Endothelial cell of umbilical vein (primary cell): ENCODE measurements around the gene CYFIP2. TPM values are rescaled to one million over a fixed set of nuclear protein-coding genes. Genes with fewer than 3 reads are reported as not detected.

Experiments used
- BruUV-seq: library from RNA; stranded (reverse); fragments of 400-500 nt; replicated peaks from 2 replicates; lab custom pipeline; 2021; lab: Mats Ljungman, UMichigan
- CTCF ChIA-PET: fragments of 300-600, 350-600 bp; sonication (Branson Sonifier 250); formaldehyde crosslinking; loops from one replicate; lab custom pipeline; 2021; ENCODE audit warnings: antibody characterized with exemption, inconsistent platforms; lab: Charles Lee
- POLR2A ChIA-PET: fragments of 300-600, 350-600 bp; sonication (Branson Sonifier 250); formaldehyde crosslinking; loops from one replicate; lab custom pipeline; 2021; ENCODE audit warnings: antibody characterized with exemption, inconsistent platforms; lab: Charles Lee
- DNase-seq: peaks from one replicate; pipeline ENCODE4 v3.0.0-alpha.2; 2011; ENCODE audit warnings: low read depth, low spot score
- FAIRE-seq: peaks from 2 replicates; lab custom pipeline; 2011; peaks lifted over from hg19 to GRCh38; lab: Jason Lieb, UNC
- H2AFZ ChIP-seq: 2 replicates; pipeline ENCODE4 v1.6.0; 2012; ENCODE audit warnings: low read depth, low read length, control low read depth, inconsistent platforms
- H3K27ac ChIP-seq: 2 replicates; pipeline ENCODE4 v1.5.1; 2011; ENCODE audit warnings: low read depth, mild to moderate bottlenecking, control low read depth, low read length, moderate library complexity; ENCODE audit not compliant: insufficient read depth
- H3K27me3 ChIP-seq, 2 experiments: 2 replicates each; pipeline versions ENCODE4 v1.6.0 to v1.6.1; 2011; ENCODE audit warnings: low read length in 2 of 2, mixed read lengths in 1 of 2; ENCODE audit not compliant: control insufficient read depth in 2 of 2, insufficient read depth in 2 of 2
- H3K36me3 ChIP-seq, 2 experiments: 2 replicates in 1 of 2; 3 replicates in 1 of 2; pipeline ENCODE4 v1.5.1; 2011; ENCODE audit warnings: low read length in 2 of 2, mild to moderate bottlenecking in 1 of 2, moderate library complexity in 1 of 2; ENCODE audit not compliant: control insufficient read depth in 2 of 2, insufficient read depth in 2 of 2; ENCODE audit errors: extremely low read depth in 1 of 2
- H3K4me1 ChIP-seq: 3 replicates; pipeline ENCODE4 v1.5.1; 2011; ENCODE audit warnings: mild to moderate bottlenecking, low read length; ENCODE audit not compliant: control insufficient read depth, insufficient read depth; ENCODE audit errors: extremely low read depth
- H3K4me2 ChIP-seq: 2 replicates; pipeline ENCODE4 v1.6.1; 2011; ENCODE audit warnings: low read length, control low read depth, mixed read lengths; ENCODE audit not compliant: insufficient read depth
- H3K4me3 ChIP-seq, 3 experiments: fragments of 200-600 bp in 1 of 3; sonication (generic), shearing (Covaris generic) in 1 of 3; replicated peaks in 1 of 3; 2 replicates each; pipeline ENCODE4 v1.5.1; 2011 to 2016; ENCODE audit warnings: control low read depth in 3 of 3, low read length in 3 of 3, mild to moderate bottlenecking in 2 of 3, inconsistent platforms in 1 of 3, low read depth in 1 of 3, moderate library complexity in 1 of 3; ENCODE audit not compliant: insufficient read depth in 1 of 3
- H3K79me2 ChIP-seq: 2 replicates; pipeline ENCODE4 v1.6.0; 2012; ENCODE audit warnings: low read length, inconsistent platforms; ENCODE audit not compliant: control insufficient read depth, insufficient read depth
- H3K9ac ChIP-seq: replicated peaks from 2 replicates; pipeline ENCODE3; 2011; ENCODE audit warnings: low read length, control low read depth; ENCODE audit not compliant: insufficient read depth; ENCODE audit errors: extremely low read depth
- H3K9me1 ChIP-seq: replicated peaks from 3 replicates; pipeline ENCODE4 v1.6.0; 2011; ENCODE audit warnings: mild to moderate bottlenecking, low read length; ENCODE audit not compliant: control insufficient read depth, insufficient read depth; ENCODE audit errors: extremely low read depth
- H3K9me3 ChIP-seq: replicated peaks from 2 replicates; pipeline ENCODE4 v1.5.1; 2012; ENCODE audit warnings: low read length, inconsistent platforms; ENCODE audit not compliant: control insufficient read depth, insufficient read depth
- H4K20me1 ChIP-seq: replicated peaks from 2 replicates; pipeline ENCODE3; 2011; ENCODE audit warnings: mild to moderate bottlenecking, low read length; ENCODE audit not compliant: control insufficient read depth, insufficient read depth; ENCODE audit errors: extremely low read depth
- EZH2 ChIP-seq: IDR thresholded peaks from 2 replicates; pipeline ENCODE4 v1.6.1; 2012; ENCODE audit warnings: borderline replicate concordance, low read depth, mild to moderate bottlenecking, moderate library complexity, low read length, inconsistent platforms; ENCODE audit not compliant: severe bottlenecking
- FOS ChIP-seq: IDR thresholded peaks from 2 replicates; pipeline ENCODE4 v1.6.1; 2011; ENCODE audit warnings: mild to moderate bottlenecking, low read length, moderate library complexity, borderline replicate concordance; ENCODE audit not compliant: insufficient read depth
- GATA2 ChIP-seq: IDR thresholded peaks from 2 replicates; pipeline ENCODE4 v1.7.0; 2011; ENCODE audit warnings: low read depth, mild to moderate bottlenecking, moderate library complexity, mixed read lengths, low read length; ENCODE audit not compliant: insufficient read length, insufficient read depth
- JUN ChIP-seq: IDR thresholded peaks from 2 replicates; pipeline ENCODE4 v1.6.1; 2011; ENCODE audit warnings: borderline replicate concordance, low read depth; ENCODE audit not compliant: insufficient read length, insufficient read depth
- MYC ChIP-seq: IDR thresholded peaks from one replicate; pipeline ENCODE4 v1.6.1; 2011; ENCODE audit warnings: mild to moderate bottlenecking, low read depth, low read length
- POLR2A ChIP-seq: IDR thresholded peaks from 2 replicates; pipeline ENCODE4 v1.6.1; 2012; ENCODE audit warnings: low read depth, mild to moderate bottlenecking, control low read depth, low read length
- POLR2AphosphoS5 ChIP-seq: IDR thresholded peaks from 2 replicates; pipeline ENCODE4 v1.6.1; 2012; ENCODE audit warnings: low read depth, mild to moderate bottlenecking, control low read depth, low read length, moderate library complexity; ENCODE audit not compliant: insufficient read depth
- dilution Hi-C: fragments of 300-500 bp; cut with MboI; formaldehyde crosslinking; loops from one replicate; pipeline ENCODE4 v1.15.0; 2019; ENCODE audit warnings: low sequenced_read_pairs; ENCODE audit not compliant: extremely low pct_ligation_motif_present
- intact Hi-C: fragments of 100-400 bp; cut with micrococcal nuclease; formaldehyde crosslinking; loops from one replicate; pipeline ENCODE4 v1.10.0; 2022
- polyA plus RNA-seq, 4 experiments: library from polyadenylated mRNA; depleted of rRNA in 3 of 4; stranded (reverse) in 3 of 4; unstranded in 1 of 4; fragments of >200 nt; gene quantifications; 2 replicates each; pipeline versions ENCODE4 v1.2.1 to v1.2.3, GENCODE V29; 2011 to 2012; ENCODE audit warnings: missing spikeins in 1 of 4
- total RNA-seq: library from RNA; stranded (reverse); gene quantifications from 2 replicates; pipeline ENCODE4 v1.2.3, GENCODE V29; 2021
- TF ChIP-seq, protein P1 (sequence below): IDR thresholded peaks from 2 replicates; pipeline ENCODE4 v1.6.1; 2011; ENCODE audit not compliant: insufficient read depth, insufficient read length
- TF ChIP-seq, protein P2 (sequence below), 2 donors: IDR thresholded peaks; 1 replicate in 1 of 2; 2 replicates in 1 of 2; pipeline ENCODE4 v1.5.1; 2011; ENCODE audit warnings: low read length in 2 of 2, mild to moderate bottlenecking in 2 of 2, moderate library complexity in 2 of 2, control low read depth in 1 of 2, inconsistent platforms in 1 of 2, low read depth in 1 of 2; ENCODE audit not compliant: insufficient read depth in 1 of 2; ENCODE audit errors: extremely low read depth in 1 of 2

CYFIP2 gene
- total and polyA plus RNA-seq, 2 donors (not counting 3 experiments of a cell fraction or from before 2014, with no cell fraction given): 9.2 to 22.4 TPM

DNA sequence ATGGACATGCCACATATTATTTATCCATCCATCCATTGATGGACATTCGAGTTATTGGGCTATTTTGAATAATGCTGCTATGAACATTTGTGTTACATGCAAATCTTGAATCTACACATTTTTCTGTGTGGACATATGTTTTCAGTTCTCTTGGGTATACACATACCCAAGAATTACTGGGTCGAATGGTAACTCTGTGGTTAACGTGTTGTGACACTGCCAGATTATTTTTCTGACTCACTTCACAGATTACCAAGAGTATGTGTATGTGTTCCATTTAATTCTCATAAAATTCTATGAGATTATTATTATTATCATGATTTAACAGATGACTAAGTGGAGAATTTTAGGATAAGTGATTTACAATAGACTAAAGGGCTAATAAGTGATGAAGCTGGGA, 26.7 kb downstream of the CYFIP2 start:
- no peaks in the 10 kb centered on the region for H3K4me1 ChIP-seq
- no peaks in the 10 kb centered on the region for H3K9me1 ChIP-seq
- FAIRE-seq (no peak), DNase-seq (no peak)
- ChIA-PET CTCF (no interaction called here), POLR2A (no interaction called here)
- intact Hi-C loops (no loop called here), dilution Hi-C loops (no loop called here)
- H3K9ac ChIP-seq: no peak overlapping the region
- no peaks in the 10 kb centered on the region for H3K36me3 ChIP-seq
- H2AFZ ChIP-seq: no peak overlapping the region
- TF ChIP-seq JUN (no peak), FOS (no peak), EZH2 (no peak), MYC (no peak), POLR2A (no peak), POLR2AphosphoS5 (no peak), GATA2 (no peak)
- TF ChIP-seq, protein P1, sequence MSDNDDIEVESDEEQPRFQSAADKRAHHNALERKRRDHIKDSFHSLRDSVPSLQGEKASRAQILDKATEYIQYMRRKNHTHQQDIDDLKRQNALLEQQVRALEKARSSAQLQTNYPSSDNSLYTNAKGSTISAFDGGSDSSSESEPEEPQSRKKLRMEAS: no peak
- TF ChIP-seq, protein P2, sequence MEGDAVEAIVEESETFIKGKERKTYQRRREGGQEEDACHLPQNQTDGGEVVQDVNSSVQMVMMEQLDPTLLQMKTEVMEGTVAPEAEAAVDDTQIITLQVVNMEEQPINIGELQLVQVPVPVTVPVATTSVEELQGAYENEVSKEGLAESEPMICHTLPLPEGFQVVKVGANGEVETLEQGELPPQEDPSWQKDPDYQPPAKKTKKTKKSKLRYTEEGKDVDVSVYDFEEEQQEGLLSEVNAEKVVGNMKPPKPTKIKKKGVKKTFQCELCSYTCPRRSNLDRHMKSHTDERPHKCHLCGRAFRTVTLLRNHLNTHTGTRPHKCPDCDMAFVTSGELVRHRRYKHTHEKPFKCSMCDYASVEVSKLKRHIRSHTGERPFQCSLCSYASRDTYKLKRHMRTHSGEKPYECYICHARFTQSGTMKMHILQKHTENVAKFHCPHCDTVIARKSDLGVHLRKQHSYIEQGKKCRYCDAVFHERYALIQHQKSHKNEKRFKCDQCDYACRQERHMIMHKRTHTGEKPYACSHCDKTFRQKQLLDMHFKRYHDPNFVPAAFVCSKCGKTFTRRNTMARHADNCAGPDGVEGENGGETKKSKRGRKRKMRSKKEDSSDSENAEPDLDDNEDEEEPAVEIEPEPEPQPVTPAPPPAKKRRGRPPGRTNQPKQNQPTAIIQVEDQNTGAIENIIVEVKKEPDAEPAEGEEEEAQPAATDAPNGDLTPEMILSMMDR (IDR thresholded peaks at IDR 0.05; ENCODE audit: extremely low read depth in 1 of 2, insufficient read depth in 1 of 2, low read depth in 1 of 2, low read length in 2 of 2): no peak
- H3K9me3 ChIP-seq: no peaks in the 10 kb centered on the region
- H3K27me3 ChIP-seq: no peaks in the 10 kb centered on the region
- no peaks in the 10 kb centered on the region for H3K79me2 ChIP-seq
- no peak overlapping the region for H3K27ac ChIP-seq
- no peak overlapping the region for H3K4me3 ChIP-seq
- H3K4me2 ChIP-seq: no peak overlapping the region
- no peaks in the 10 kb centered on the region for H4K20me1 ChIP-seq
- no TSS peak for BruUV-seq
